SK-N-SH (cell line): Measurements from ENCODE around the gene KLK3.

Experiments
- CTCF ChIP-seq: fragments of 200-600 bp; sonication (generic); IDR thresholded peaks from 2 replicates; pipeline ENCODE4 v1.6.1; 2017; ENCODE audit warnings: antibody characterized with exemption, mild to moderate bottlenecking, moderate library complexity
- POLR2AphosphoS5 ChIP-seq: IDR thresholded peaks from 2 replicates; pipeline ENCODE4 v1.6.1; 2012; ENCODE audit warnings: low read depth, low read length
- RFX5 ChIP-seq: IDR thresholded peaks from 2 replicates; pipeline ENCODE4 v1.6.1; 2012; ENCODE audit warnings: mild to moderate bottlenecking, improper control_type of control experiment, low read length
- USF1 ChIP-seq: IDR thresholded peaks from 2 replicates; pipeline ENCODE4 v1.4.0; 2012; ENCODE audit warnings: low read depth, borderline replicate concordance

- TF ChIP-seq POLR2AphosphoS5: no peak
- no peak for TF ChIP-seq CTCF
- no peak for TF ChIP-seq RFX5
- TF ChIP-seq USF1: no peak
These were observed 36.5 kb downstream of the KLK3 start for GRCh38 chr19:50891253-50891625.
